Smooth muscle cell (in vitro differentiated cells): ENCODE measurements around the gene MMP28. TPM values are rescaled to one million over a fixed set of nuclear protein-coding genes. Genes with fewer than 3 reads are reported as not detected.
"Not testable (repeated sequence)": the region's sequence is repeated elsewhere in the genome, so short reads cannot be mapped to it uniquely, and the experiment has no call there.

ENCODE experiments used
- DNase-seq: peaks from one replicate; lab custom pipeline; 2025; ENCODE audit not compliant: unreplicated experiment; lab: John Stamatoyannopoulos, UW
- H2AFZ ChIP-seq: fragments of 200-600 bp; sonication (generic); 2 replicates; pipeline ENCODE4 v1.6.0; 2016; ENCODE audit warnings: antibody characterized with exemption, low read depth, mild to moderate bottlenecking
- H3F3A ChIP-seq: fragments of 200-600 bp; sonication (generic); 2 replicates; pipeline ENCODE4 v1.6.0; 2017; ENCODE audit warnings: antibody characterized with exemption, low read depth
- H3K27ac ChIP-seq: fragments of 200-600 bp; sonication (generic); 2 replicates; pipeline ENCODE4 v1.5.1; 2016; ENCODE audit warnings: low read depth, mild to moderate bottlenecking
- H3K27me3 ChIP-seq: fragments of 200-600 bp; sonication (generic); 2 replicates; pipeline ENCODE4 v1.6.1; 2016; ENCODE audit warnings: low read depth, mild to moderate bottlenecking
- H3K36me3 ChIP-seq: fragments of 200-600 bp; sonication (generic); 2 replicates; pipeline ENCODE4 v1.5.1; 2016; ENCODE audit warnings: low read depth
- H3K4me1 ChIP-seq: fragments of 200-600 bp; sonication (generic); 2 replicates; pipeline ENCODE4 v1.5.1; 2016; ENCODE audit warnings: low read depth
- H3K4me2 ChIP-seq: fragments of 200-600 bp; sonication (generic); 2 replicates; pipeline ENCODE4 v1.6.0; 2016; ENCODE audit warnings: mild to moderate bottlenecking
- H3K4me3 ChIP-seq: fragments of 200-600 bp; sonication (generic); 2 replicates; pipeline ENCODE4 v1.5.1; 2016; ENCODE audit warnings: mild to moderate bottlenecking
- H3K79me2 ChIP-seq: fragments of 200-600 bp; sonication (generic); 2 replicates; pipeline ENCODE4 v1.6.0; 2016; ENCODE audit warnings: low read depth, mild to moderate bottlenecking
- H3K9ac ChIP-seq: fragments of 200-600 bp; sonication (generic); 2 replicates; pipeline ENCODE4 v1.6.0; 2016; ENCODE audit warnings: low read depth
- H3K9me3 ChIP-seq: fragments of 200-600 bp; sonication (generic); replicated peaks from 2 replicates; pipeline ENCODE4 v1.5.1; 2016; ENCODE audit warnings: low read depth
- H4K20me1 ChIP-seq: fragments of 200-600 bp; sonication (generic); 2 replicates; pipeline ENCODE4 v1.6.0; 2016; ENCODE audit warnings: low read depth
- WGBS: methylation state at CpG from one replicate; pipeline ENCODE4 v1.1.7; 2016; ENCODE audit warnings: low lambda C conversion rate; 5-methylcytosine and 5-hydroxymethylcytosine counted together
- polyA plus RNA-seq: library from polyadenylated mRNA; unstranded; fragments of >200 nt; fragmentation: Nextera tagmentation; extraction: Ambion mirVana; gene quantifications from 2 replicates; pipeline ENCODE4 v1.2.1, GENCODE V29; 2016
- total RNA-seq: library from RNA; depleted of rRNA; stranded (reverse); fragments of >200 nt; gene quantifications from 2 replicates; pipeline ENCODE4 v1.2.3, GENCODE V29; 2014
- TF ChIP-seq, protein P1 (sequence below): fragments of 200-600 bp; sonication (generic); IDR thresholded peaks from 2 replicates; pipeline ENCODE4 v1.5.1; 2017; ENCODE audit warnings: borderline replicate concordance, mild to moderate bottlenecking, antibody characterized with exemption; ENCODE audit not compliant: insufficient read depth, poor library complexity, severe bottlenecking

Gene MMP28
- total and polyA plus RNA-seq, 2 experiments from 2014 or later: 50.0 to 51.4 TPM

DNA sequence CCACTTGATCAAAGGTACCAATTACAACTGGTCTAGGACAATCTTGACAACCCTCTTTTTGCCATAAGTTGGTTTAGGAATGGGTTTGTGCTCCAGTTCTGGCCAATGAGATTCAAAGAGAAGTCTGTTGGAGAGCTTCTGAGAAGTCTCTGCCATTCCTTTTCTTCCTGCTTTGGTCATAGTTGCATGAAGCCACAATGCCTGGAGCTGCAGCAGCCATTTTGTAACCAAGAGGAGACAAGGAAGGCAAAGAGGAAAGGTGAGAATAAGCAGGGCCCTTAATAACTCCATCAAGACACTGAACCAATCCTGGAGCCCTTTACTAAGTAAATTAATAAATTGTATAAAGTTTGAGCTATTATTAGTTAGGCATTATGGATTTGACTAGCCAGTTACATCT is 38.2 kb downstream of the MMP28 start:
- H3K9ac ChIP-seq: no peak overlapping the region
- H3K9me3 ChIP-seq: no peaks in the 10 kb centered on the region
- H4K20me1 ChIP-seq: no peaks in the 10 kb centered on the region
- no peak overlapping the region for H3K27ac ChIP-seq
- H3K36me3 ChIP-seq: no peaks in the 10 kb centered on the region
- no peaks in the 10 kb centered on the region for H3K4me1 ChIP-seq
- no peaks in the 10 kb centered on the region for H3K27me3 ChIP-seq
- H3K79me2 ChIP-seq: no peaks in the 10 kb centered on the region
- no peak overlapping the region for H2AFZ ChIP-seq
- H3K4me2 ChIP-seq: no peak overlapping the region
- no peaks in the 10 kb centered on the region for H3F3A ChIP-seq
- TF ChIP-seq, protein P1, sequence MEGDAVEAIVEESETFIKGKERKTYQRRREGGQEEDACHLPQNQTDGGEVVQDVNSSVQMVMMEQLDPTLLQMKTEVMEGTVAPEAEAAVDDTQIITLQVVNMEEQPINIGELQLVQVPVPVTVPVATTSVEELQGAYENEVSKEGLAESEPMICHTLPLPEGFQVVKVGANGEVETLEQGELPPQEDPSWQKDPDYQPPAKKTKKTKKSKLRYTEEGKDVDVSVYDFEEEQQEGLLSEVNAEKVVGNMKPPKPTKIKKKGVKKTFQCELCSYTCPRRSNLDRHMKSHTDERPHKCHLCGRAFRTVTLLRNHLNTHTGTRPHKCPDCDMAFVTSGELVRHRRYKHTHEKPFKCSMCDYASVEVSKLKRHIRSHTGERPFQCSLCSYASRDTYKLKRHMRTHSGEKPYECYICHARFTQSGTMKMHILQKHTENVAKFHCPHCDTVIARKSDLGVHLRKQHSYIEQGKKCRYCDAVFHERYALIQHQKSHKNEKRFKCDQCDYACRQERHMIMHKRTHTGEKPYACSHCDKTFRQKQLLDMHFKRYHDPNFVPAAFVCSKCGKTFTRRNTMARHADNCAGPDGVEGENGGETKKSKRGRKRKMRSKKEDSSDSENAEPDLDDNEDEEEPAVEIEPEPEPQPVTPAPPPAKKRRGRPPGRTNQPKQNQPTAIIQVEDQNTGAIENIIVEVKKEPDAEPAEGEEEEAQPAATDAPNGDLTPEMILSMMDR: no peak
- no peak overlapping the region for H3K4me3 ChIP-seq
- DNase-seq: no peak

DNA sequence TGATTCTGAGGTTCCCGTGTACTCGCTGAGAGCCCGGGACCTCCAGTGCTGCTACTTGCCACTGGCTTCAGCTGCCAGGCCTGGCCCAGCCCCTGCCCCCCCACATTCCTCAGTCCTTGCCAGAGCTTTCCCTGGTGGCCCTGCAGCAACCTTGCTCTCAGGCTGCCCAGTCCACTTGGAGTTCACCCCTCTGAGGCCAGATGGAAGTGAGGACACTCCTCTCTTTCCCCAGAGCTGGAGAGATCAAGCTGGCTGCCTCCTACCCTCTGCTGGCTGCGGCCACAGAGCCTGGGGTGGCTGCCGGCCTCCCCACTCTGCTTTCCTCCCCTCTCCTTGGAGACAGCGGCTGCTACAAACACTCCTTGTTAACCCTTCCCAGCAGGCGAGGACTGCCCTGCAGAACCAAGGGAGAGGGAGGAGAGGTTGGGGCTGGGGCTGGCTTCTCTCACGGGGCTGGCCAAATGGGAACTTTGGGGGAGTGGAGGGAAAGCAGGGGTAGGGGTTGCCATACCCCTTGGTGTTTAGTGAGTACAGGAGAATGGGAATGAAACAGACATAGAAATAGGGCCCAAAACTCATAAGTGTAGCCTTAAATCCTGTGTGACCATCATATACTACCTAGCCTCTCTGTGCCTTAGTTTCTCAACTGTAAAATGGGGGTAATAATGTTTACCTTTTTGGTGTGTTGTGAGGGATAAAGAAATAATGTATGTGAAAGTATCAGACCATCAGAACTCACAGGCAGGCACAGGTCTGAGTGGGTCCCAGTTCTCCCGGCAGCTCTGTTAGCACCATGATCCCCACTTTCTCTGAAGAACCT is 42.3 kb downstream of the MMP28 start, which contains the start of gene GAS2L2:
Gene GAS2L2 (minus strand): TSS at position 295 of the 820 bp plus-strand sequence. CDS start 389 bp downstream, outside the sequence.
- Histone ChIP-seq H3K36me3 (no peaks in the 10 kb centered on the region), H3K4me3 (no peak within 1 kb of the TSS), H3K9me3 (no peaks in the 10 kb centered on the region), H3K27ac (no peak within 1 kb of the TSS), H3K9ac (no peak within 1 kb of the TSS), H3F3A (no peaks in the 10 kb centered on the region), H3K27me3 (peaks cover 16% of the 10 kb centered on the region), H3K4me2 (no peak within 1 kb of the TSS), H3K79me2 (no peaks in the 10 kb centered on the region), H3K4me1 (no peaks in the 10 kb centered on the region), H2AFZ (no peak within 1 kb of the TSS), H4K20me1 (no peaks in the 10 kb centered on the region)
- no peak for DNase-seq
- 75% methylated on average over 9 of the region's 9 CpGs for WGBS
- TF ChIP-seq, protein P1: no peak

DNA sequence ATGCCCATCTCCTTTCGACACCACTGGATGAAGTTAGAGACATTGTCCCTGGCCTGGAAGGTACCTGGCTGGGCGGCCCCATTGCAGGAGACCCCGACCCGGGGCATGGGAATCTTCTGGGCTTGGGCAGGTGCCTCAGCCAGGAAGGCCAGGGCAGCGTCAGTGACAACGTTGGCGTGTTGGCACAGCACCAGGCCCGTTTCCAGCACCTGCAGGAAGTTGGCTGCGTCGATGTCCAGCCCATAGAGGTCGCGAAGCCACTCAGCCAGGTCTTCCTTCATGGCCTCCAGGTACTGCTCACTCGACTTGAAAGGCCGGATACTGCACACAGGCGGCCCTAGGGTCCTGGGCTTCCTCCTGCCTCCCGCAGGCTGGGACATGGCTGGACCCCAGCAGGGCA is 43.0 kb downstream of the MMP28 start:
- no peaks in the 10 kb centered on the region for H3F3A ChIP-seq
- no peaks in the 10 kb centered on the region for H4K20me1 ChIP-seq
- H3K27me3 ChIP-seq: peaks cover 16% of the 10 kb centered on the region
- no peak overlapping the region for H3K9ac ChIP-seq
- 92% methylated on average over 16 of the region's 16 CpGs for WGBS
- no peak for DNase-seq
- no peaks in the 10 kb centered on the region for H3K9me3 ChIP-seq
- H2AFZ ChIP-seq: no peak overlapping the region
- no peaks in the 10 kb centered on the region for H3K79me2 ChIP-seq
- no peaks in the 10 kb centered on the region for H3K4me1 ChIP-seq
- TF ChIP-seq, protein P1: no peak
- no peak overlapping the region for H3K4me3 ChIP-seq
- no peak overlapping the region for H3K4me2 ChIP-seq
- no peak overlapping the region for H3K27ac ChIP-seq
- H3K36me3 ChIP-seq: no peaks in the 10 kb centered on the region

DNA sequence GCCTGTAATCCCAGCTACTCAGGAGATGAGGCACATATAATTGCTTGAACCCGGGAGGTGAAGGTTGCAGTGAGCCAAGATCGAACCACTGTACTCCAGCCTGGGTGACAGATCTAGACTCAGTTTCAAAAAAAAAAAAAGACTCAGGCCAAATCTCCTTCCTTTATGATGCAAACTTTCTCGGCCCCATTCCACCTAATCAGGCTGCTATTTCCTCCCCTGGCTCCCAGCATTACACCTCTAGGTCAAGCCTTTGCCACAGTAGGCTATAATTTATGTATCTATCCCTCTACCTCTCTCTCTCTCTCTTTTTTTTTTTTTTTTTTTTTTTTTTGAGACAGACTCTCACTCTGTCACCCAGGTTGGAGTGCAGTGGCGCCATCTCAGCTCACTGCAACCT is 43.9 kb downstream of the MMP28 start:
- not testable (repeated sequence) for H3K36me3 ChIP-seq, H3K79me2 ChIP-seq, H3K4me2 ChIP-seq, H3K9ac ChIP-seq, H3F3A ChIP-seq, H3K27ac ChIP-seq, DNase-seq, H3K4me1 ChIP-seq, H2AFZ ChIP-seq, H3K9me3 ChIP-seq, H3K4me3 ChIP-seq, H4K20me1 ChIP-seq
- WGBS: 92% methylated on average over 4 of the region's 4 CpGs
- H3K27me3 ChIP-seq: peaks cover 16% of the 10 kb centered on the region
